ENCODE data around the gene WDFY3.
A peak's percentile ranks its signal among the peaks of the same experiment; 100 is the strongest.
"Not testable (repeated sequence)": the region's sequence is repeated elsewhere in the genome, so short reads cannot be mapped to it uniquely, and the experiment has no call there.

The WDFY3 gene

GRCh38 chr4:84706286-84706685 lies 260.2 kb downstream of the WDFY3 start:
- no peaks in the 10 kb centered on the region for H3K27me3 Mint-ChIP-seq (ENCODE audit: low read depth)
- H3K36me3 Mint-ChIP-seq (ENCODE audit: low read depth) = no peaks in the 10 kb centered on the region
- H3K9me3 Mint-ChIP-seq = no peaks in the 10 kb centered on the region
- H3K4me1 Mint-ChIP-seq (ENCODE audit: low read depth) = peaks cover 2% of the 10 kb centered on the region
- no peak overlapping the region for H3K27ac Mint-ChIP-seq
- no peak for DNase-seq (ENCODE audit: low spot score)
- H3K4me3 Mint-ChIP-seq = no peak overlapping the region

DNA sequence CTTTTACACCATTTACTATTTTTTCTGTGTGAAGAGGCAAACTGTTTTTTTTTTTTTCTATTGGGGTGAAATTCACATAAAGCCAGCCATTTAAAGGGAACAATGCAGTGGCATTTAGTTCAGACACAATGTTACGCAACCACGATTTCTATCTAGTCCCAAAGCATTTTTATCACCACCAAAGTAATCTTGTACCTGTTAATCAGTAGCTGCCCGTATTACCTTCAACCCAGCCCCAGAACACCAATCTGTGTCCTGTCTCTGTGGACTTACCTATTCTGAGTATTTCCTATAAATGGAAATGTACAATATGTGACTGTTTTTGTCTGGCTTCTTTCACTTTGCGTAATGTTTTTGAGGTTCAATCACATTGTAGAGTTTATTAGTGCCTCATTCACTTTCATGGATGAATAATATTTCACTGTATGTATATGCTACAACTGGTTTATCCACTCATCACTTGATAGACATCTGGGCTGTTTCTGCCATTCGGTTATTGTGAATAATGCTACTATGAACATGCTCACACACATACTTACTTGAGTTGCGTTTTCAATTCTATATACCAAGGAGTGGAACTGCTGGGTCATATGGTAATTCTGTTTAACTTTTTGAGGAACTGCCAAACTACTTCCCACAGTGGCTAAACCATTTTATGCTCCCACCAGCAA lies 267.4 kb downstream of the WDFY3 start:
- Mint-ChIP-seq H3K4me3 (no peak overlapping the region), H3K27ac (no peak overlapping the region), H3K27me3 (ENCODE audit: low read depth) (no peaks in the 10 kb centered on the region), H3K9me3 (no peaks in the 10 kb centered on the region), H3K4me1 (ENCODE audit: low read depth) (peaks cover 4% of the 10 kb centered on the region), H3K36me3 (ENCODE audit: low read depth) (no peaks in the 10 kb centered on the region)
- no peak for DNase-seq (ENCODE audit: low spot score)

- no peaks in the 10 kb centered on the region for H3K27me3 Mint-ChIP-seq (ENCODE audit: low read depth)
- no peak overlapping the region for H3K27ac Mint-ChIP-seq
- no peaks in the 10 kb centered on the region for H3K36me3 Mint-ChIP-seq (ENCODE audit: low read depth)
- no peak overlapping the region for H3K4me3 Mint-ChIP-seq
- H3K4me1 Mint-ChIP-seq (ENCODE audit: low read depth) = peaks cover 4% of the 10 kb centered on the region
- H3K9me3 Mint-ChIP-seq = no peaks in the 10 kb centered on the region
- DNase-seq (ENCODE audit: low spot score) = no peak
Observed at GRCh38 chr4:84697615-84698201, 268.8 kb downstream of the WDFY3 start.

DNA sequence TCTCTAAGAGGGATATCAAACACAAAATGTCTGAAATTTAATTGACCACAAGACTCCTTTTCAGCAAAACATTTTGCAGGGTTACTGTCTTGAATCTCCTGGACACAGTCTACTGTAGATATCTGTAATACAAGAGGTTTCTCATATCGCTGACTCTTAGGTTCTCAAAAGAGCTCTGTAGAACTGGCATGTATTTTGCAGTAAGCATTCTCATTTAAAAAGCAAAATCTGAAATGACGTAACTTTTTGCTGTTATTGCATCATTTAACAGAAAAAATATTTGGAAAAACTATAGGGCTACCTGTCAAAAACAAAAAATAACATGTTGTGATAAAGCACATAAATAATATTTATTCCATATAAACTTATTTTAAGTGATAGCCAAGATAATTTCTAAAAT lies 269.3 kb downstream of the WDFY3 start:
- Mint-ChIP-seq H3K27me3 (ENCODE audit: low read depth) (no peaks in the 10 kb centered on the region), H3K27ac (no peak overlapping the region), H3K9me3 (no peaks in the 10 kb centered on the region), H3K36me3 (ENCODE audit: low read depth) (no peaks in the 10 kb centered on the region), H3K4me3 (no peak overlapping the region), H3K4me1 (ENCODE audit: low read depth) (peaks cover 4% of the 10 kb centered on the region)
- no peak for DNase-seq (ENCODE audit: low spot score)

DNA sequence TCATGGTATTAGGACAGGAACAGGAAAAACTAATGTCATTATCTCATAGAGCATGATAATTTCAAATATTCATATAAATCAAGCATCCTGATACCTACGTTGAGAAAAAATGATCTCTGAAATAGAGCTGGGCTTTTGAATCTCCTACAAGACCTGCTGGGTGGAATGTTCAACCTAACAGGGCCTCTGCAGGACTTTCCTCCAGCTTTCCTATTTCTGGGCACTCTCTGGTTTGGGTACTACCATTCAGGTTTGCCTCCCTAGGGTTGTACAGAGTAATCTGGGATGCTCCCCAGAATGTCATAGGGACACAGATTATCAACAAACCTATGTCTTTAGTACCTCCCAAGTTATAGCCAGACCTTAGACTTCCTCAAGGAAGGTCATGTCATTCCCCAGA lies 274.7 kb downstream of the WDFY3 start:
- DNase-seq (ENCODE audit: low spot score) = no peak
- no peaks in the 10 kb centered on the region for H3K27me3 Mint-ChIP-seq (ENCODE audit: low read depth)
- no peaks in the 10 kb centered on the region for H3K36me3 Mint-ChIP-seq (ENCODE audit: low read depth)
- H3K27ac Mint-ChIP-seq = no peak overlapping the region
- H3K9me3 Mint-ChIP-seq = no peaks in the 10 kb centered on the region
- no peaks in the 10 kb centered on the region for H3K4me1 Mint-ChIP-seq (ENCODE audit: low read depth)
- H3K4me3 Mint-ChIP-seq = no peak overlapping the region

DNA sequence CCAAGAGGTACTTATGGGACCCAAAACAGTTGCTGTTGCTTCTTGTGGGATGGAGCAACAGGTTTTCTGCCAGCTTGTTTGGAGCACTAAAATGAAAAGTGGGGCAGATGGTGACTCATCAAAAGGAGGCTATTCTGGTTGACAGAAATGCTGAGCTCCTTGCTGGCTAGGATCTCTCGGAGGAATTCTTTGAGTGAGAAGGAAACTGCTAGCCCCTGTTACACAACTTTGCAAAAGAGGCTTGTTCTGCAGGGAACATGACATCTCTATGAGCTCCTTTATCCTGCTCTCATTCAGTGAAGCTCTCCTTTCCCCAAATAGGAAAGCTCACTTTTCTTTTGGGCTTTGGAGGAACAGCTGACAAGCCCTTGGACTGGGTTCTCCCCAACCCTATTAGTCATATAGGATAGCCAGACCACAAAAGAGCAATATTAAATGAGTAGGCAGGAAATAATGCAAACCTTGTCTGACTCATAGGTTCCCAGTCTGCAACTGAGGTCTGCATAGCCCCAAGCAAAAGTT lies 275.3 kb downstream of the WDFY3 start:
- Mint-ChIP-seq H3K27me3 (ENCODE audit: low read depth) (no peaks in the 10 kb centered on the region), H3K27ac (no peak overlapping the region), H3K9me3 (no peaks in the 10 kb centered on the region), H3K4me1 (ENCODE audit: low read depth) (no peaks in the 10 kb centered on the region), H3K36me3 (ENCODE audit: low read depth) (no peaks in the 10 kb centered on the region), H3K4me3 (no peak overlapping the region)
- DNase-seq (ENCODE audit: low spot score) = no peak

DNA sequence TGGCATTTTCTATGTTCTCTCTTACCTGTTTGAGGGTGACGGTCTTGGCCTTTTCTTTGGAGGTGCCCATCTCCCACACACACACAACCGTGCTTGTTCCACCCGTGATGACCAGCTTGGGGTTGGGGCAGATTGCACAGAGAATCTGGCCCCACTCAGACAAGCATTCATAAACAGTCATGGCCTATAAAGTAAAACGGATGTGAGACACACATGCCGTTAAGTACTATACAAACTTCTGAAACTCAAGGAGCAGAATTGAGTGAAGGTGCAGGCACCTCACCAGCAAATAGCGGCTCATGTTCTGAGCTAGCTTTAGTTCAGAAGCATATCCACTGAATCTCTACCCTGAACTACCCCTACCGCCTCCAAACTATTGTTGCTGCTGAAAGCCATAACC lies 276.0 kb downstream of the WDFY3 start:
- Mint-ChIP-seq H3K9me3 (no peaks in the 10 kb centered on the region), H3K4me3 (no peak overlapping the region), H3K27me3 (ENCODE audit: low read depth) (no peaks in the 10 kb centered on the region), H3K4me1 (ENCODE audit: low read depth) (no peaks in the 10 kb centered on the region), H3K27ac (no peak overlapping the region), H3K36me3 (ENCODE audit: low read depth) (no peaks in the 10 kb centered on the region)
- no peak for DNase-seq (ENCODE audit: low spot score)

DNA sequence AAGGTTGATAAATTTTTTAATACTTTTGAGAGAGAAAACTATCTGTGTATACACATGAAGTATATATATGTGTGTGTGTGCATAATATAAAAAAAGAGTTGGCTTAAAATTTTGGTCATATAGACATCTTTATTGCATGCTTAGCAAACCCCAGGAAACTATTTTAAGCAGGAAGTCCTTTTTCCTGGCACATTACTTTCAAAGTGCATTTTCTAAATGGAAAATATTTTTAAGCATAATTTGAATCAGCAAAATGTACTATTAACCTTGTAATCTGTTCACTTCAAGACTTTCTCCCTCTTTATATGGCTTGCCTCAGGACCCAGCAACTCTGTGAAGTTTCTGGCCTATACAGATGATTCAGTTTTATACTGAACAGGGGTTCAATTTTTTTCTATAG lies 277.3 kb downstream of the WDFY3 start:
- Mint-ChIP-seq H3K4me3 (no peak overlapping the region), H3K36me3 (ENCODE audit: low read depth) (no peaks in the 10 kb centered on the region), H3K27ac (no peak overlapping the region), H3K27me3 (ENCODE audit: low read depth) (no peaks in the 10 kb centered on the region), H3K9me3 (no peaks in the 10 kb centered on the region), H3K4me1 (ENCODE audit: low read depth) (peaks cover 2% of the 10 kb centered on the region)
- DNase-seq (ENCODE audit: low spot score) = no peak

GRCh38 chr4:84688605-84689004 lies 277.9 kb downstream of the WDFY3 start:
- H3K27me3 Mint-ChIP-seq (ENCODE audit: low read depth) = no peaks in the 10 kb centered on the region
- H3K4me1 Mint-ChIP-seq (ENCODE audit: low read depth) = peaks cover 2% of the 10 kb centered on the region
- H3K4me3 Mint-ChIP-seq = no peak overlapping the region
- no peak overlapping the region for H3K27ac Mint-ChIP-seq
- H3K9me3 Mint-ChIP-seq = no peaks in the 10 kb centered on the region
- no peak for DNase-seq (ENCODE audit: low spot score)
- H3K36me3 Mint-ChIP-seq (ENCODE audit: low read depth) = no peaks in the 10 kb centered on the region

- no peak overlapping the region for H3K4me3 Mint-ChIP-seq
- no peaks in the 10 kb centered on the region for H3K36me3 Mint-ChIP-seq (ENCODE audit: low read depth)
- H3K27me3 Mint-ChIP-seq (ENCODE audit: low read depth) = peaks cover 2% of the 10 kb centered on the region
- H3K27ac Mint-ChIP-seq = no peak overlapping the region
- no peaks in the 10 kb centered on the region for H3K9me3 Mint-ChIP-seq
- DNase-seq (ENCODE audit: low spot score) = no peak
- H3K4me1 Mint-ChIP-seq (ENCODE audit: low read depth) = peaks cover 13% of the 10 kb centered on the region
Observed at GRCh38 chr4:84685105-84685504, 281.4 kb downstream of the WDFY3 start.

DNA sequence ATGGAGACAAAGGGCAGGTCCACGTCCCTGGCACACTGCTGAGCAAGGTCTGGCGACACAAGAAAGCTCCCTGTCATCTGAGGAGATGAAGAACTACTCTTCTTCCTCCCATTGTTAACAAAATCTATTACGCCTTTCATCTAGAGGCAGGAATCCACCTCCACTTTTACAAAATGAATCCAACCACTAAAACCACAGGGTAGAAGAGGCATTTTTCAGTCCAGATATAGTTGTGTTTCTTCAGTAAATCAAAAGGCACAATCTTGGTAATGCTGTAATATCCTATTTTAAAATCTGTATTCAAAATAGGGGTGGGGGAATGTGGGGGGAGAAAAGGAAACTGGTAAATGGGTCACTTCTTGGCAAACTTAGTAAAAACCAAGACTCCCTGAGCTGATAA lies 282.1 kb downstream of the WDFY3 start:
- no peak overlapping the region for H3K4me3 Mint-ChIP-seq
- H3K4me1 Mint-ChIP-seq (ENCODE audit: low read depth) = peaks cover 13% of the 10 kb centered on the region
- H3K36me3 Mint-ChIP-seq (ENCODE audit: low read depth) = no peaks in the 10 kb centered on the region
- peaks cover 2% of the 10 kb centered on the region for H3K27me3 Mint-ChIP-seq (ENCODE audit: low read depth)
- no peaks in the 10 kb centered on the region for H3K9me3 Mint-ChIP-seq
- H3K27ac Mint-ChIP-seq = no peak overlapping the region
- no peak for DNase-seq (ENCODE audit: low spot score)

- no peak overlapping the region for H3K27ac Mint-ChIP-seq
- peaks cover 13% of the 10 kb centered on the region for H3K4me1 Mint-ChIP-seq (ENCODE audit: low read depth)
- no peak overlapping the region for H3K4me3 Mint-ChIP-seq
- H3K36me3 Mint-ChIP-seq (ENCODE audit: low read depth) = no peaks in the 10 kb centered on the region
- peaks cover 2% of the 10 kb centered on the region for H3K27me3 Mint-ChIP-seq (ENCODE audit: low read depth)
- no peak for DNase-seq (ENCODE audit: low spot score)
- no peaks in the 10 kb centered on the region for H3K9me3 Mint-ChIP-seq
Observed at GRCh38 chr4:84683064-84683850, 283.2 kb downstream of the WDFY3 start.

DNA sequence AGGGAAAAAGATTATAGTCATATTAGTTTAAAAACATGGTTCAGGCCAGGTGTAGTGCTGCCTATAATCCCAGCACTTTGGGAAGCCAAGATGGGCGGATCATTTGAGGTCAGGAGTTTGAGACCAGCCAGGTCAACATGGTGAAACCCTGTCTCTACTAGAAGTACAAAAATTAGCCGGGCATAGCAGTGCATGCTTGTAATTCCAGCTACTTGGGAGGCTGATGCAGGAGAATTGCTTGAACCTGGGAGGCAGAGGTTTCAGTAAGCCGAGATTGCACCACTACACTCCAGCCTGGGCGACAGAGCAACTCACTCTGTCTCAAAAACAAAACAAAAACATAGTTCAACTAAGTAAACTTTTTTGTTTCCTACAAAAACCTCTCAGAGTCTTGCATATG lies 283.8 kb downstream of the WDFY3 start:
- not testable (repeated sequence) for H3K4me3 Mint-ChIP-seq; H3K27me3 Mint-ChIP-seq (ENCODE audit: low read depth); H3K9me3 Mint-ChIP-seq; DNase-seq (ENCODE audit: low spot score); H3K36me3 Mint-ChIP-seq (ENCODE audit: low read depth); H3K27ac Mint-ChIP-seq
- peaks cover 13% of the 10 kb centered on the region for H3K4me1 Mint-ChIP-seq (ENCODE audit: low read depth)

GRCh38 chr4:84681486-84682274 lies 284.8 kb downstream of the WDFY3 start:
- H3K36me3 Mint-ChIP-seq (ENCODE audit: low read depth) = no peaks in the 10 kb centered on the region
- peak overlapping the region; percentile 47 for H3K4me3 Mint-ChIP-seq
- DNase-seq (ENCODE audit: low spot score) = no peak
- peaks cover 2% of the 10 kb centered on the region for H3K27me3 Mint-ChIP-seq (ENCODE audit: low read depth)
- H3K4me1 Mint-ChIP-seq (ENCODE audit: low read depth) = peaks cover 13% of the 10 kb centered on the region
- H3K27ac Mint-ChIP-seq = no peak overlapping the region
- H3K9me3 Mint-ChIP-seq = no peaks in the 10 kb centered on the region
